IPS-15b (cell line): Measurements from ENCODE around the gene CTSK.

ENCODE experiments used
- H3K27me3 ChIP-seq: one replicate; pipeline ENCODE4 v1.6.1; 2013; ENCODE audit warnings: low read length; ENCODE audit not compliant: control insufficient read depth, insufficient read depth
- H3K36me3 ChIP-seq: one replicate; pipeline ENCODE4 v1.6.1; 2013; ENCODE audit warnings: low read length; ENCODE audit not compliant: control insufficient read depth, insufficient read depth
- H3K4me1 ChIP-seq: one replicate; pipeline ENCODE4 v1.6.1; 2013; ENCODE audit warnings: mild to moderate bottlenecking, low read length; ENCODE audit not compliant: control insufficient read depth, insufficient read depth
- H3K4me3 ChIP-seq: one replicate; pipeline ENCODE4 v1.5.1; 2013; ENCODE audit warnings: low read depth, low read length
- H3K9ac ChIP-seq: one replicate; pipeline ENCODE4 v1.6.1; 2013; ENCODE audit warnings: low read depth, mild to moderate bottlenecking, low read length
- H3K9me3 ChIP-seq: one replicate; pipeline ENCODE4 v1.6.1; 2013; ENCODE audit warnings: mild to moderate bottlenecking, low read length; ENCODE audit not compliant: control insufficient read depth, insufficient read depth

CTSK gene

GRCh38 chr1:150749720-150750311 lies 58.2 kb downstream of the CTSK start:
- Histone ChIP-seq H3K4me3 (no peak overlapping the region), H3K27me3 (no peaks in the 10 kb centered on the region), H3K36me3 (no peaks in the 10 kb centered on the region), H3K9ac (no peak overlapping the region), H3K9me3 (no peaks in the 10 kb centered on the region), H3K4me1 (no peaks in the 10 kb centered on the region)

- H3K9ac ChIP-seq = no peak overlapping the region
- no peak overlapping the region for H3K4me3 ChIP-seq
- H3K9me3 ChIP-seq = no peaks in the 10 kb centered on the region
- H3K27me3 ChIP-seq = no peaks in the 10 kb centered on the region
- no peaks in the 10 kb centered on the region for H3K36me3 ChIP-seq
- no peaks in the 10 kb centered on the region for H3K4me1 ChIP-seq
These were observed 59.0 kb downstream of the CTSK start for GRCh38 chr1:150748878-150749719.
